Measurements from ENCODE around the gene HOXB13. TPM values are rescaled to one million over a fixed set of nuclear protein-coding genes. Genes with fewer than 3 reads are reported as not detected.

The HOXB13 gene
- total RNA-seq, 4 donors from 2014 or later = 0.27 TPM; not detected in 3

- no peak overlapping the region for H3K27ac ChIP-seq
- no peak for DNase-seq
- H3K9me3 ChIP-seq = no peaks in the 10 kb centered on the region
- H3K36me3 ChIP-seq = no peaks in the 10 kb centered on the region
- TF ChIP-seq POLR2A (IDR thresholded peaks at IDR 0.05) (no peak), CTCF (IDR thresholded peaks at IDR 0.05) (no peak)
- no peak overlapping the region for H3K4me3 ChIP-seq (replicated peaks in 1 of 3)
- no peaks in the 10 kb centered on the region for H3K4me1 ChIP-seq
- intact Hi-C loops (cut with DNase I) = no loop called here
- H3K27me3 ChIP-seq = no peaks in the 10 kb centered on the region
- 93 to 95% methylated on average over 10 of the region's 10 CpGs for WGBS, 2 donors
These were observed 26.6 kb downstream of the HOXB13 start for GRCh38 chr17:48701864-48702532.

DNA sequence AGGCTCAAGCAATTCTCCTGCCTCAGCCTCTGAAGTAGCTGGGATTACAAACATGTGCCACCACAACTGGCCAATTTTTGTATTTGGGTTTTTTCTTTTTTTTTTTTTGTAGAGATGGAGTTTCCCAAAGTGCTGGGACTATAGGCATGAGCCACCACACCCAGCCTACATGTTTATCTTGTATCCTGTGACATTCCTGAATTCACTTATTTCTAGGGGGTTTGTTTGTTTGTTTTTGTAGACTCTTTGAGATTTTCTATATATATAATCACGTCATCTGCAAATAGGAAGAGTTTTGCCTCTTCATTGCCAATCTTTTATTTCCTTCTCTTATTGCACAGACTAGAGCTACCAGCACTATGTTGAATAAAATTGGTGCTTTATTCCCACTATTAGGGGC lies 35.4 kb downstream of the HOXB13 start:
- 47 to 63% methylated on average over 1 of the region's 1 CpG for WGBS, 2 donors
- H3K4me3 ChIP-seq (replicated peaks in 1 of 3) = no peak overlapping the region
- no peak for DNase-seq
- intact Hi-C loops (cut with DNase I) = no loop called here
- no peaks in the 10 kb centered on the region for H3K4me1 ChIP-seq
- no peaks in the 10 kb centered on the region for H3K36me3 ChIP-seq
- TF ChIP-seq CTCF (IDR thresholded peaks at IDR 0.05) (no peak), POLR2A (IDR thresholded peaks at IDR 0.05) (no peak)
- H3K9me3 ChIP-seq = no peaks in the 10 kb centered on the region
- H3K27me3 ChIP-seq = peaks cover 5% of the 10 kb centered on the region
- H3K27ac ChIP-seq = no peak overlapping the region

GRCh38 chr17:48692049-48692448 lies 36.5 kb downstream of the HOXB13 start:
- Histone ChIP-seq H3K27ac (no peak overlapping the region), H3K36me3 (no peaks in the 10 kb centered on the region), H3K27me3 (peaks cover 5% of the 10 kb centered on the region), H3K4me3 (replicated peaks in 1 of 3) (no peak overlapping the region), H3K4me1 (no peaks in the 10 kb centered on the region), H3K9me3 (no peaks in the 10 kb centered on the region)
- DNase-seq = no peak
- TF ChIP-seq POLR2A (IDR thresholded peaks at IDR 0.05) (no peak), CTCF (IDR thresholded peaks at IDR 0.05) (no peak)
- intact Hi-C loops (cut with DNase I) = no loop called here
- WGBS, 2 donors = 88 to 94% methylated on average over 1 of the region's 1 CpG

GRCh38 chr17:48690655-48691054 lies 37.9 kb downstream of the HOXB13 start:
- TF ChIP-seq POLR2A (IDR thresholded peaks at IDR 0.05) (no peak), CTCF (IDR thresholded peaks at IDR 0.05) (no peak)
- peaks cover 5% of the 10 kb centered on the region for H3K27me3 ChIP-seq
- H3K27ac ChIP-seq = no peak overlapping the region
- no peaks in the 10 kb centered on the region for H3K36me3 ChIP-seq
- H3K4me1 ChIP-seq = no peaks in the 10 kb centered on the region
- H3K4me3 ChIP-seq (replicated peaks in 1 of 3) = no peak overlapping the region
- H3K9me3 ChIP-seq = no peaks in the 10 kb centered on the region
- WGBS, 2 donors = 87 to 89% methylated on average over 5 of the region's 5 CpGs
- intact Hi-C loops (cut with DNase I) = no loop called here
- no peak for DNase-seq

GRCh38 chr17:48681609-48682008 lies 46.9 kb downstream of the HOXB13 start:
- peaks cover 4% of the 10 kb centered on the region for H3K27me3 ChIP-seq
- no peak overlapping the region for H3K4me3 ChIP-seq (replicated peaks in 1 of 3)
- H3K9me3 ChIP-seq = no peaks in the 10 kb centered on the region
- TF ChIP-seq POLR2A (IDR thresholded peaks at IDR 0.05) = no peak
- no peak for TF ChIP-seq CTCF (IDR thresholded peaks at IDR 0.05)
- DNase-seq = no peak
- peaks cover 0 to 5% of the 10 kb centered on the region in 2 donors for H3K4me1 ChIP-seq
- H3K27ac ChIP-seq = no peak overlapping the region
- WGBS, 2 donors = 91 to 92% methylated on average over 1 of the region's 1 CpG
- H3K36me3 ChIP-seq = no peaks in the 10 kb centered on the region
- intact Hi-C loops (cut with DNase I) = no loop called here

Data from thyroid gland (tissue), 4 donors.